ENCODE results near the gene DHX58.

The DHX58 gene

DNA sequence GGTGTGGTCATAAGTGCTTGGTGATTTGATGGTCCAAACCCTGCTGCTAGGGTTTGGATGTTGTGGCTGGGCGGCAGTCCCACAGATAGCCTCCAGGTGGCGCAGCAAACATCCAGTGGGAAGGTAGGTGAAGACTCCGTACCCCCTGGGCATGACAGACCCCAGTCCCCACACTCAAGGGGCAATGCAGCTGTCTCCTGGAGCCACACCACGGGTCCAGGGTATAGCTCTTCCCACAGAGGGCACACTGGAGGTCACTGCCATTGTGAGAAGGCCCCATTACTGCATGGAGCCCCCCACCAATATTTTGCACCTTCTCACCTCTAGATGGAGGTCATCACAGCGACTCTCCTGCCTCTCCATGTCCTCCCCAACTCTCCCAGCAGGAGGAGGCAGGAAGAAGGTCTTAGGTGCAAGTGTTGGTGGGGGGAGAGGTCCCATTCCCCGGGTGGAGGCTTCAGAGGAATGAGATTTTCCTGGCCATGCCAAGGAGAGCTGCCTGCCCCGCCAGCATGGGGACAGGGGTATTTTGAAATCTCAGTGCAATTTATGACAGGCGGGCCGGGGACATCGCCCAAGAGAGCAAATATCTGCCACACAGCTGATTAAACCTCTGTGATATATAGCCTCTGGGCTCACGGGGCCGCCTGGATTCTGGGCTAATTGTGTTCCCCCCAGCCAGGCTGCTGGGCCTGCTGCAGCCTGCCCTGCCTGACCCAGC lies 45.0 kb downstream of the DHX58 start:
- TF ChIP-seq FOXP2 (optimal IDR thresholded peaks at IDR 0.05; ENCODE audit: borderline replicate concordance, extremely low read depth, extremely low read length, insufficient read depth) (no peak), SIN3A (IDR thresholded peaks at IDR 0.05; ENCODE audit: borderline replicate concordance, insufficient read depth, low read length) (no peak), POLR2AphosphoS5 (IDR thresholded peaks at IDR 0.05; ENCODE audit: low read depth, low read length) (no peak), TAF1 (IDR thresholded peaks at IDR 0.05; ENCODE audit: borderline replicate concordance, insufficient read depth, low read length) (no peak)
- TF ChIP-seq, protein P1, sequence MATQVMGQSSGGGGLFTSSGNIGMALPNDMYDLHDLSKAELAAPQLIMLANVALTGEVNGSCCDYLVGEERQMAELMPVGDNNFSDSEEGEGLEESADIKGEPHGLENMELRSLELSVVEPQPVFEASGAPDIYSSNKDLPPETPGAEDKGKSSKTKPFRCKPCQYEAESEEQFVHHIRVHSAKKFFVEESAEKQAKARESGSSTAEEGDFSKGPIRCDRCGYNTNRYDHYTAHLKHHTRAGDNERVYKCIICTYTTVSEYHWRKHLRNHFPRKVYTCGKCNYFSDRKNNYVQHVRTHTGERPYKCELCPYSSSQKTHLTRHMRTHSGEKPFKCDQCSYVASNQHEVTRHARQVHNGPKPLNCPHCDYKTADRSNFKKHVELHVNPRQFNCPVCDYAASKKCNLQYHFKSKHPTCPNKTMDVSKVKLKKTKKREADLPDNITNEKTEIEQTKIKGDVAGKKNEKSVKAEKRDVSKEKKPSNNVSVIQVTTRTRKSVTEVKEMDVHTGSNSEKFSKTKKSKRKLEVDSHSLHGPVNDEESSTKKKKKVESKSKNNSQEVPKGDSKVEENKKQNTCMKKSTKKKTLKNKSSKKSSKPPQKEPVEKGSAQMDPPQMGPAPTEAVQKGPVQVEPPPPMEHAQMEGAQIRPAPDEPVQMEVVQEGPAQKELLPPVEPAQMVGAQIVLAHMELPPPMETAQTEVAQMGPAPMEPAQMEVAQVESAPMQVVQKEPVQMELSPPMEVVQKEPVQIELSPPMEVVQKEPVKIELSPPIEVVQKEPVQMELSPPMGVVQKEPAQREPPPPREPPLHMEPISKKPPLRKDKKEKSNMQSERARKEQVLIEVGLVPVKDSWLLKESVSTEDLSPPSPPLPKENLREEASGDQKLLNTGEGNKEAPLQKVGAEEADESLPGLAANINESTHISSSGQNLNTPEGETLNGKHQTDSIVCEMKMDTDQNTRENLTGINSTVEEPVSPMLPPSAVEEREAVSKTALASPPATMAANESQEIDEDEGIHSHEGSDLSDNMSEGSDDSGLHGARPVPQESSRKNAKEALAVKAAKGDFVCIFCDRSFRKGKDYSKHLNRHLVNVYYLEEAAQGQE (IDR thresholded peaks at IDR 0.05; ENCODE audit: insufficient read depth in 1 of 2, low read depth in 2 of 2, low read length in 2 of 2) = no peak

DNA sequence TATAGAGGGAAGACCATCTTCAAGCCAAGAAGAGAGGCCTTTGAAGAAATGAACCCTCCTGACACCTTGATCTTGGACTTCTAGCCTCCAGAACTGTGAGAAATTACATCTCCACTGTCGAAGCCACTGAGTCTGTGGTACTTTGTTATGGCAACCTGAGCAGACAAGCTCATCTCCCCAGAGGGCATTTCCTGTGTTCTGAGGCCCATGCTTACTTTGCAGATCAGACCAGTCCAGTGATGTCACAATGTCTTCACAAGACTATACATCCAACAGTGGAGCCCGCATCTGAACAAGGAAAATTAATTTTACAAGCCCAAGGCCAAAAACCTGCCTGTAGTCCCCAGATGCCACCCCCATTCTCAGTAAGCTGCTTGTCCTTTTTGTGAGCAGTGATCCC lies 47.3 kb downstream of the DHX58 start:
- TF ChIP-seq TAF1 (IDR thresholded peaks at IDR 0.05; ENCODE audit: borderline replicate concordance, insufficient read depth, low read length) (no peak), POLR2AphosphoS5 (IDR thresholded peaks at IDR 0.05; ENCODE audit: low read depth, low read length) (no peak), SIN3A (IDR thresholded peaks at IDR 0.05; ENCODE audit: borderline replicate concordance, insufficient read depth, low read length) (no peak), FOXP2 (optimal IDR thresholded peaks at IDR 0.05; ENCODE audit: borderline replicate concordance, extremely low read depth, extremely low read length, insufficient read depth) (no peak)
- TF ChIP-seq, protein P1 (IDR thresholded peaks at IDR 0.05; ENCODE audit: insufficient read depth in 1 of 2, low read depth in 2 of 2, low read length in 2 of 2) = no peak

DNA sequence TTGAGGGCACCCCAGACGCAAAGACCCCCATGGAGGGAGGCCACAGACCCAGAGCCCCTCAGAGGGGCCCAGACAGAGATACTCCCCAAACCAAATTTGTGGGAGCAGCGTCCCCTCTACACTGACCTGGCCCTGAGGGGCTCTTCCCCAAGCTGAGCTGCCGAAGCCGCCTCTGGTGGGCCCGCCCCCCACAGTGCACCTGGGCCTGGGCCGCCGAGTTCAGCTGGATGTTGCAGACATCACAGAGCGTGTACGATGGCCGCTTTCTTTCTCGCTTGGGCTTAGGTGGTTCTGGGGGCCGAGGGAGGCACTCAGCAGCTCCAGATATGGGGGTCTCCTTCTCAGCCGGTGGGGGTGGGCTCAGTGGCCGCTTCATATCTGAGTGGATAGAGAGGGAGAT lies 49.8 kb downstream of the DHX58 start:
- TF ChIP-seq POLR2AphosphoS5 (IDR thresholded peaks at IDR 0.05; ENCODE audit: low read depth, low read length) = no peak
- TF ChIP-seq FOXP2 (optimal IDR thresholded peaks at IDR 0.05; ENCODE audit: borderline replicate concordance, extremely low read depth, extremely low read length, insufficient read depth) = no peak
- no peak for TF ChIP-seq TAF1 (IDR thresholded peaks at IDR 0.05; ENCODE audit: borderline replicate concordance, insufficient read depth, low read length)
- no peak for TF ChIP-seq SIN3A (IDR thresholded peaks at IDR 0.05; ENCODE audit: borderline replicate concordance, insufficient read depth, low read length)
- TF ChIP-seq, protein P1 (IDR thresholded peaks at IDR 0.05; ENCODE audit: insufficient read depth in 1 of 2, low read depth in 2 of 2, low read length in 2 of 2) = no peak

DNA sequence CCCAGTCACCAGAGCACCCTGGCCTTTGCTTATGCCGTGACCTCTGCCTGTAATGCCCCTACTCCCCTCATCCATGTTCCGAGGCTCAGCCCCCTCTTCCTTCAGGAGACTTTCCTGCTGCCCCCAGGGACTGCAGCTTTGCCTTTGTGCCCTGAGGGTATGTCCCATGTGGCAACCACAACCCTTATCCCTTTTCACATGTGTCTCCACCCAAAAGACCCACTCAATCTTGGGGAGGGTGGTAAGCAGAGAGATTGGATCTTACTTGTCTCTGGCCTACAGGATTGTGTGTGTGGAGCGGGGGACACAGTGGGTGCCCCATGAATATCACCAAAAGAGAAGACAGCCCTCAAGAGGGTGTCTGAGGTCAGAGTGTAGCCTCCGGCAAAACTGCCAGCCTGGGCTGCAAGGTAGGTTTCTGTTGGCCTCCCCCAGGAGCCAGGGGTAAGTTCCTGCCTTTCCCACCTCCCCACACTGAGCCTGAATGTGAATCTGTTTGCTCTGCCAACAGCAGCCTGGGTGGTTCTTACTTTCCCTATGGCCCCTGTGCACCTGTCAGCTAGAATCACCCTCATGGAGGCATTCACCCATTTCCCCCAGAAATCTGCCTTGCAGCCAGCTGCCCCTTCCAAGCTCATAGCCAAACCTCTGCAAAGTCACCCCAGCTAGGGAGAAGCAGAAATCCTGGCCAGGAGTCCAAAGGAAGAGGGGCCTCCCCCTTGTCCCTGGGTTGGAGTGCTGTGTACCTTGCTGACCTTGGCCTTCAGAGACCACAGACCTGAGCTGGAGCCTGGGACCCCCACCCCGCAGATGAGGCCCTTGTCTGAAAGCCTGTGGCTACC lies 50.6 kb downstream of the DHX58 start:
- TF ChIP-seq TAF1 (IDR thresholded peaks at IDR 0.05; ENCODE audit: borderline replicate concordance, insufficient read depth, low read length) = no peak

DNA sequence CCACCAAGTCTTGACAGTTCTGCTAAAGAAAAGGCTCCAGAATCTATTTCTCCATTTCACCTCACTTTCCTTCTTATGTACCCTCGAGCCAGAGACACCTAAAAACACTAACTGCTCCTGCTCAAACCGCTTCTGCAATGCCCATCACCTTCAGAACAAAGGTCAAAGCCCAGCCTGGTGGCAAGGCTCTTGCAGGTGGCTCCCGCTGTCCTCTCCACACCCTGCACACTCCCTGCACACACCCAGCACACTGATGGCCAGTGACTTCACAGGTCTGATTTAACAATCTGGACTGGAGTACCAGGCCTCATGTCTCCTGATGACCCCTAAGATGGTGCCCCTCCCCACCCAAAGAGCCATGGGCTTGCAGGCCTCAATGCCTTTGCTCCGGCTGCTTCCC lies 52.3 kb downstream of the DHX58 start:
- TF ChIP-seq, protein P1 (IDR thresholded peaks at IDR 0.05; ENCODE audit: insufficient read depth in 1 of 2, low read depth in 2 of 2, low read length in 2 of 2) = no peak
- no peak for TF ChIP-seq FOXP2 (optimal IDR thresholded peaks at IDR 0.05; ENCODE audit: borderline replicate concordance, extremely low read depth, extremely low read length, insufficient read depth)
- TF ChIP-seq TAF1 (IDR thresholded peaks at IDR 0.05; ENCODE audit: borderline replicate concordance, insufficient read depth, low read length) = no peak
- no peak for TF ChIP-seq POLR2AphosphoS5 (IDR thresholded peaks at IDR 0.05; ENCODE audit: low read depth, low read length)
- TF ChIP-seq SIN3A (IDR thresholded peaks at IDR 0.05; ENCODE audit: borderline replicate concordance, insufficient read depth, low read length) = no peak

All from PFSK-1 (cell line).